ENCODE data around the gene KCNC1.

Gene KCNC1

GRCh38 chr11:17788084-17788483 lies 53.5 kb downstream of the KCNC1 start:
- no peak for DNase-seq (ENCODE audit: low read depth in 1 of 2, low spot score in 1 of 2)

DNA sequence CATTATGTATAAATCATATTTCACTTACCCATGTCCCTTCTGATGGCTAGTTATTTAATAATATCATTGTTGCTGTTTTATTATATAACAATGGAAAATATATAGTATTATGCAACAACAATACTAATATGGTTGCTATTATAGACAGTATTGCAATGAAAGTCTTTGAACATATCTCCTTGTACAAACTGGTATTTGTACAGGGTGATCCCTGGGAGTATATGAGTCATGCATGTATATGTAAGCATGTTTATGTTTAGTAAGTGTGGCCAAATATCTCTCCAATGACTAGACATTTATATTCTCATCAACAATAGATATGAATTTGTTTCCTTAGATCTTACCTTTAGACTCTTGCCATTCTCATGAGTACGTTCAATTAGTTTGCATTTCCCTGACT lies 55.9 kb downstream of the KCNC1 start:
- DNase-seq (ENCODE audit: low read depth in 1 of 2, low spot score in 1 of 2) = no peak

GRCh38 chr11:17791144-17791543 lies 56.6 kb downstream of the KCNC1 start:
- no peak for DNase-seq (ENCODE audit: low read depth in 1 of 2, low spot score in 1 of 2)

- DNase-seq (ENCODE audit: low read depth in 1 of 2, low spot score in 1 of 2) = no peak
Observed at GRCh38 chr11:17792161-17792560, 57.6 kb downstream of the KCNC1 start.

- DNase-seq (ENCODE audit: low read depth in 1 of 2, low spot score in 1 of 2) = no peak
Observed at GRCh38 chr11:17793642-17794170, 59.1 kb downstream of the KCNC1 start.

GRCh38 chr11:17794981-17795380 lies 60.4 kb downstream of the KCNC1 start:
- no peak for DNase-seq (ENCODE audit: low read depth in 1 of 2, low spot score in 1 of 2)

DNA sequence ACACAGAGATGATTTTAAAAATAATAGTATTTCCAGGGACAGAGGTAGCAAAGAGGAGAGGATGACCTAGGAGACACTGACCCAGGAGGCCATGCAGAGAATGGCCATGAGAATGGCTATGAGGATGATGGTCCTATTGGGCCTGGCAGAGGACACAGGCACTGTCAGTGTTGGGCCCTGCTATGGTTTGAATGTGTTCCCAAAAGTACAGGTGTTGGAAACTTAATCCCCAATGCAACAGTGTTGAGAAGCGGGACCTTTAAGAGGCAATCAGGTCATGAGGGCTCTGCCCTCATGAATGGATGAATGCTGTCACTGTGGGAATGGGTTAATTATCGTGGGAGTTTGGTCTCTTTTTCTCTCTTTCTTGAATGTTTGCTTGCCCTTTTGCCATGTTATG lies 61.6 kb downstream of the KCNC1 start:
- no peak for DNase-seq (ENCODE audit: low read depth in 1 of 2, low spot score in 1 of 2)

DNA sequence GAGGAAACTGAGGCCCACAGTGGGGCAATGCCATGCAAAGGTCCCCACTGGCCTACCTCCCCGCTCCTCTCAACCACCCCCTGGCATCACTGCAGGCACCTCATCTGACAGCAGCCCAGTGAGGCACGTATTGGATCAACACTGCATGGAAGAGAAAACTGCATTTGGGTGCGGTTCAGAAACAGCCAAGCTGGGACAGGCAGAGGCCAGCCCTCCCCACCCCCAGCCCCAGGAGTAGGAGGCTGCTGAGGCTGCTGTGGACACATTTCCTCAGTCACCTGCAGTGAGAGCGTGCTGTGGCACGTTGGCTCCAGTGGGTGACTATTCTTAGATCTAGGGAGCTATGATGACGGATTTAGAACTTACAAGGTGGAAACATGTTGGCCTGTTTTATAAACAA lies 63.7 kb downstream of the KCNC1 start:
- DNase-seq (ENCODE audit: low read depth in 1 of 2, low spot score in 1 of 2) = no peak

- no peak for DNase-seq (ENCODE audit: low read depth in 1 of 2, low spot score in 1 of 2)
Observed at GRCh38 chr11:17798716-17799115, 64.1 kb downstream of the KCNC1 start.

DNA sequence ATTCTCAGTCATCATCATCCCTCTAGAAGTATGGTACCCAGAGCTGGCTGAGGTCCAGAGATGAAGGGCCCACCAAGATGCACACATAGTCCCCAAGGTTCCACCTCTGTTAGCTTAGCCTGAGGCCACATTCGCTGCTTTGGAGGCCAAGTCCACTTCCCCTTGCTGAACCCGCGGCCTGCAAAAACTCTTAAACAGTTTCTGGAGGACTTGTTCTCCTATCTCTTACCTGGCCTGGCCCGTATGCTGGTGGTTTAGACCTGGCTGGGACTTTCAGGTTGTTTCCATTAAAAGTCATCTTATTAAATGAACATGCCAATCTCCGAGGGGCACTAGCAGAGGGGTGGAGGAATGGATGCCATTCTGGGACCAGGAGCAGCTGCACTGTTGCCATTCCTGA lies 64.6 kb downstream of the KCNC1 start:
- DNase-seq (ENCODE audit: low read depth in 1 of 2, low spot score in 1 of 2) = no peak

DNA sequence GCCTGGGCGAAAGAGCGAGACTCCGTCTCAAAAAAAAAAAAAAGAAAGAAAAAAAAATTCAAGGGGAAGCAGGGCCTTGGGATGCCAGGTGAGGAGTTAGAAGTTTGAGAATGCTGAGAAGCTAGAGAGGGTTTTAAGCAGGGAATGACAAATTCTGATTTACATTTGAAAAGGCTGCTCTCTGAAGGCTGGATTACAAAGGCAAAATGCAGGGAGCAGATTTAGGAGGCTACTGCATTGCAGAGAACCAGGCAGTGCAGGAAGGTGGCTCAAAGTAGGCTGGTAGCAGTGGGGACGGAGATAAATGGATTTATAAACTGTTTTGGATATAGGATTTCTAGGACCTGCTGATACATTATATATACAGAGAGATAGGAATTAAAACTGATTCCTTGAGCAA lies 66.6 kb downstream of the KCNC1 start:
- no peak for DNase-seq (ENCODE audit: low read depth in 1 of 2, low spot score in 1 of 2)

DNA sequence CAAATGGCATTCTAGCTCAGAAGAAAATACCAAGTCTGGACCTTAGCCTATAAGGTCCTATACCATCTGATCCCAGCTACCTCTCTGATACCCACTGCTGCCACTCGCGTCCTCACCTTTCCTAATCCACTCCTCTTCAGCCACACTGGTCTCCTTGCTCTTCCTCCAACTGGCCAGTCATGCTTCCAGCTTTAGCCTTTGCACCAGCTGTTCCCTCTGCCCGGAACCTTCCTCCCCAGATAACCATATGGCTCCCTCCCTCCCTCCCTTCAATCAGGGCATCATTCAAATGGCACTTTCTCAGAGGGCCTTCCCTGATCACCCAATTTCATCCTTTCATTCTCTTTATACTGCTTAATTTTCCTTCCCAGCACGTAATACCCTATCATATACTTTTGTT lies 67.9 kb downstream of the KCNC1 start:
- DNase-seq (ENCODE audit: low read depth in 1 of 2, low spot score in 1 of 2) = no peak

DNA sequence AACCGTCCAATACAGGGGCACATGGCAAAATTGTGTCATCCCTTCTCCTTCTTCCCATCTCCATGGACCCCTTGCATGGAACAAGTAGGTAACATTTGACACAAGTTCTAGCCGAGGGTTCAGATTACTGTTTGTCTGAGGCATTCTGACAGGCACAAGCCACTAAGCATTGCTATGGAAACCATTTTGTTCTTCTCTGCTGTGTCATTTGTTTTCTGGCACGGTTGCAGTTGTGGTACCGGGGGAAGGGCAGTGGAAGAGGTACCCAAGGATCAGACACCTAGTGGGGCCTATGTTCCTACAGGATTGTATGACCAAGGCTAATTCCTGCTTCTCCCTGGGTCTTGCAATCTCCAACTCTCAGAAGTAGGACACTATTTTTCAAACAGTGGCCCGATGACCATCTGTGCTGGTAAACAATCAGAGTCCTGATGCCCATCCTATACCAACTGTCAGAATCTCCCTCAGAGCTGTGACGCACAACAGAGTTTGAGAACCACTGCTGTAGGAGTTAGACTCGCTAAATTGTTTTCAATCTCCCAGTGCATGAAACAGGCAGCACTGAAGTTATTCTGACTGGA lies 69.3 kb downstream of the KCNC1 start:
- DNase-seq (ENCODE audit: low read depth in 1 of 2, low spot score in 1 of 2) = no peak

- DNase-seq (ENCODE audit: low read depth in 1 of 2, low spot score in 1 of 2) = no peak
Observed at GRCh38 chr11:17805043-17805442, 70.5 kb downstream of the KCNC1 start.

DNA sequence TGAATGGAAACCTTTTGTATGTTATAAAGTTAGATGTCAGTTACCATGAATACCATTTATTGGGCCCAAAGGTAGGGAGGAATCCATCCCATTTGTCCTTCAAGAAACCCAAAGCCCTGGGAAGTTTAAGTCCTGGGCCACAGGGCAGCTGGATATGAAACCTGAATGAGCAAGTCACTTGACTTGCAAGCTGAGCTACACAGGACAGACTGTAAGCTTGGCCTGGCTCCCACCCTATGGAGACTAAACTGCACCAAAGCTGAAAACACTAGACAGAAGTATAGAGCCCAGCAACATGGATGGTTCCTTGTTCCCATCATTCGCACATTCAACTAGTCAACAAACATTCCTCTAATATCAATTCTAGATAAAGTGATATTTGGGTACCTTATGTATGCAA lies 71.3 kb downstream of the KCNC1 start:
- DNase-seq (ENCODE audit: low read depth in 1 of 2, low spot score in 1 of 2) = no peak

DNA sequence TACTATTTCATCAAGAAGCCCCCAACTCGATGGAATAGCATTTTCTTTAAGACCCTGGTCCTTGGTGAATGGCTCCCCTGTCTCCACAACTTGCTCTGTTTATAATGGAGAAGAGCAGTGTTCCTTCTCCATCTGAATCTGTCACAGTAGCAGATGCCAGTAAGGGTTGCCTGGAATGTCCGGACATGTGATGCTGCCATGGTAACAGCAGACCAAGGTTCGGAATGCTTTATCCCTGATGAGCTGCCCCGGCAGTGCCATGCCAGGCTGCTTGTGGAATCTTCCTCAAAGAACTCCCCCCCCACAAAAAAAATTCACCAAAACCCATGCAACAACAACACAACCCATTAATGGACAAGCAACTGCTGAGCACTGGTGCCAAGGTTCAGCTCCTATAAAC lies 72.5 kb downstream of the KCNC1 start:
- no peak for DNase-seq (ENCODE audit: low read depth in 1 of 2, low spot score in 1 of 2)

DNA sequence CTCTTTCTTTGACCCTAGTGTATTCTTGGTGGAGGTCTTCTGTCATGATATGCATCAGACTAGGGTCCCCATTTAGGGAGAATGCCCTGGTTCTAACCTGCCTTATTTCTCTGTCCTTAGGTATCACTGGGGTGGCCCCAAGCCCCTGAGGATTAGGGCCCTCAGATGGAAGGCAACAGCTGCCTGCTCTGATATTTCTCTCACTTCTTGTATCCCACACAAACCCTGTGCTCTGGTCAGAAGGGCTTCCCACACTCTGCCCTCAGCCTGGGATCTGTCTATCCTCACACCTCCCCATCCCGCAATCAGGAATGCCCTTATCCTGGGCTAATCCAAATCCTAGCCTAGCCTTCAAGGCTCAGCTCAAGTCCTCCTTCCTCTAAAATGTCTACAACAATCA lies 75.5 kb downstream of the KCNC1 start:
- DNase-seq (ENCODE audit: low read depth in 1 of 2, low spot score in 1 of 2) = no peak

DNA sequence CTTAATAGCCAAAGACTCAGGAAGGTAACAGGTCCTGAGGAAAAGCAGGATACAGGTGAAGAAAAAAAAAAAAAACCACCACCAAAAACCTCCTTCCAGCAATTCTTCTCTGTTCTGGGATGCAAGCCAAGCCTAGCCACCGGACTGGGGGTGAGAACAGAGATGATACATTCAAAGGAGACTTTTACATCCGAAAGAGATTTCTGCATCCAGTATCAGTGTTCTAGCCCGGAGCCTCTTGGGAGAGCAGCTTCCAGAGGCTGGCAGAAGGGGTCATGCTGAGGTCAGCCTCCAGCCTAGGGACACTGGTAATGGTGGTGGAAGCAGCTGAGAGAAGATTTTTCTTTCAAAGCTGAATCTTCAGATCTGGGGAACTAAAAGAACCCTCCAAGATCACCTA lies 76.2 kb downstream of the KCNC1 start:
- DNase-seq (ENCODE audit: low read depth in 1 of 2, low spot score in 1 of 2) = no peak

GRCh38 chr11:17811352-17811751 lies 76.8 kb downstream of the KCNC1 start:
- DNase-seq (ENCODE audit: low read depth in 1 of 2, low spot score in 1 of 2) = no peak

DNA sequence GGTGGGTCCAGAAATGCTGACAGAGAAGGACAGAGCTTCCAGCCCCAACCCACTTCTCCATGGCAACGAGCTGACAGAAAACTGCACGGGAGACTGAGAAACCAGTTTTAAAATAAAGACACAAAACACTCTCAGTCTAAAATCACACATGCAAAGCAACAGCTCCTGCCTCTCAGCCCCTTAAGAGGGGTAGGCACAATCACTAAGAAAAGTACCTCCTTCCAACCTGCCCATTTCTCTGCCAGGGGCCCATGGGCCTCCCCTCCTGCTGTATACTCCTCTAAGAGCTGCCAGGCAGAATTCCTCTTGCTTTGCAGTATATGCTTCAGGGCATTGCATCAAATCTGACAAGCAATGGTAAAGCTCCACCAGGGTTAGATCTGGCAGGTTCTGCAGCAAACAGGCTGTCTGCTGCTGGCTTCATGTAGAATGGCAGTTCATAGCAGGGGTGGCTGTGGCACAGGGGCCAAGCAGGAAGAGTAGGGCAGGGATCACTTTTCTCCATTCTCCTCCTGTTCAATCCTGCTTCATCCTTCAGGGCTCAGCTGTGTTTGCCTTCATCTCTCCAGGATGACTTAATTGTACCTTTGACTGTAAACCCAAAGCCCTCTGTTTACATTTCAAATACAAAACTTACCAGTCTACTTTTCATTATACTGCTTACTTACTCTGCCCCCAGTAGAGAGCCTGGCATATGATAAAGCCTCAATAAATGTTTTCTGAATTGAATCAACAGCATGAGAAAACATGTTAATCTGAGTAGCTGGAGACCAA lies 77.7 kb downstream of the KCNC1 start:
- DNase-seq (ENCODE audit: low read depth in 1 of 2, low spot score in 1 of 2) = no peak

- DNase-seq (ENCODE audit: low read depth in 1 of 2, low spot score in 1 of 2) = no peak
Observed at GRCh38 chr11:17812865-17813187, 78.2 kb downstream of the KCNC1 start.

GRCh38 chr11:17813391-17814059 lies 78.9 kb downstream of the KCNC1 start:
- no peak for DNase-seq (ENCODE audit: low read depth in 1 of 2, low spot score in 1 of 2)

All from activated CD4-positive, alpha-beta T cell treated with anti-CD3 and anti-CD28 coated beads, Interleukin-2, amount 50 U/mL, for 24 hours (primary cell).